GM19025 (cell line): ENCODE data around the gene ITLN1.

Experiments
- ATAC-seq: cut with Tn5 transposase; IDR thresholded peaks from one replicate; pipeline ENCODE4 v1.9.1; 2021; ENCODE audit warnings: mild to moderate bottlenecking, low read depth, moderate library complexity; ENCODE audit not compliant: unreplicated experiment

Gene ITLN1

GRCh38 chr1:160827418-160827817 lies 57.6 kb downstream of the ITLN1 start:
- no peak for ATAC-seq

- ATAC-seq = no peak
Measured at GRCh38 chr1:160826546-160826945, 58.4 kb downstream of the ITLN1 start.
